GM21576 (cell line): ENCODE measurements around the gene MTURN.

ENCODE experiments used
- ATAC-seq: cut with Tn5 transposase; IDR thresholded peaks from one replicate; pipeline ENCODE4 v1.9.1; 2021; ENCODE audit warnings: mild to moderate bottlenecking, moderate library complexity; ENCODE audit not compliant: unreplicated experiment

Gene MTURN

GRCh38 chr7:30159163-30159562 is 24.4 kb downstream of the MTURN start:
- ATAC-seq: no peak

GRCh38 chr7:30159698-30160143 is 24.9 kb downstream of the MTURN start:
- ATAC-seq: no peak

DNA sequence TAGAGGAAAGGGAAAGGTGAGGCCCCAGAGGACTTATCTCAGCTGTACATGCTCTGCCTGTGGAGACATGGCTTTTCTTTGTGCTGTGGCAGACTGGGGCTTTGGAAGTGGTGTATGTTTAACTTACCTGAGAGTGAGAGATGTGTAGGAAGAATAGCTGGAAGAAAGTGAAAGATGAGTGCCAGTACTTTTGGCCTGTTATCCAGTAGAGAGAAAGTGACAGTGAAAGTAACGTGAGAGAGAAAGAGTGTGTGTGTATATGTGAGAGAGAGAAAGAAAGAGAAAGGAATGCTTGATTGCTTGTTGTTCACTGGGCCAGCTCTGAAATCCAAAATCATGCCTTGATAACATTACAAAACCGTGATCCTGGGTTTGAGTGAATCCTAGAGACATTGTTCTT is 25.5 kb downstream of the MTURN start:
- no peak for ATAC-seq

GRCh38 chr7:30162133-30162532 is 27.3 kb downstream of the MTURN start:
- ATAC-seq: no peak

GRCh38 chr7:30162622-30163124 is 27.9 kb downstream of the MTURN start:
- ATAC-seq: no peak

GRCh38 chr7:30163231-30163894 is 28.6 kb downstream of the MTURN start:
- ATAC-seq: no peak

- no peak for ATAC-seq
Measured at GRCh38 chr7:30164567-30164966, 29.8 kb downstream of the MTURN start.

DNA sequence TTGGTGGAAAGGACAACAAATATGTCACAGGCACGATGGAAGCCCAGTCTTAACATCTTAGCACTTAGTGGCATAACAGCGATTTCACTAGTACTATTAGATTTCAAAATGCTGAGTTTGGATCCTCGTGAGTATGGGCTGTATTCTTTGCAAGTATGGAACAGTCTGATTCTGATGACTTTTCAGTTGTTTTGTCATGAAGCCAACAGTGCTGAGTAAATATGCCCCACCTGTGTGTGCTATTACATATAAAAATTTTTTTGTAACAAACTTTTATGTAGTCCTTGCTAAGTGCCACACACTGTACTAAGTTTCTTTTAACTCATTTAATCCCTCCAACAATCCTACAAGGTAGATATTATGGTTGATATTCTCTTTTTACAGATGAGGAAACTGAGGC is 30.8 kb downstream of the MTURN start:
- no peak for ATAC-seq

DNA sequence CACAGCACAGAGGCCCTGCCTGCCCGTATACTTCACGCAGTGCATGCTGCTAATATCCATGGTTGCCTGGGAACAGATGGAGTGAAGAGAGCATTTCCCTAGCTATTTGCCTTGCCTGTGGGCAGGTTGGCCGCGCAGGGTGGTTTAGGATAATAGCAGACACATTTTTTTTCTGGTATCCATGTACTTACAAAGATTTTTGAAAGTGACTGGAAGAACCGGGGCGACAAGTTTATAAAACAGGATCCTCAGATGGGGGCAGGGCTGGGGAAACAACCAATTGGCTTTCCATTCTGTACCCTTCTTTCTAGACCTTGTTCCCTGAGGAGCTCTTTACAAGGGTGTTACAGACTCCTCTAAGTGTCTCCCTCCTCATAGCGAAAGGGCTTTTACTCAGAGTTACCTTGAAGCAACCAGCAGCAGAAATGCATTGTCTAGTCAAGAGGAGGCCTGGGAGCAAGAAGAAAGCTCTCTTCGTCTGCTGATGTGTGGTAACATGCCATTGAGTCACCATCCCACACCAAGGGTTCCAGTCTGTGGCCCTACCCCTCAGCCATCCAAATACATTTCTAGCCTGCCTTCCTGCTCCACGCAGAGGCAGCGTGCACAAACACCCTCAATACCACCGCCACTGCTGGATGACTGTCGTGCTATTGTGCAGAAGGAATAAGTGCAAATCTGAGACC is 31.5 kb downstream of the MTURN start:
- no peak for ATAC-seq

- no peak for ATAC-seq
Measured at GRCh38 chr7:30166841-30167235, 32.1 kb downstream of the MTURN start.

DNA sequence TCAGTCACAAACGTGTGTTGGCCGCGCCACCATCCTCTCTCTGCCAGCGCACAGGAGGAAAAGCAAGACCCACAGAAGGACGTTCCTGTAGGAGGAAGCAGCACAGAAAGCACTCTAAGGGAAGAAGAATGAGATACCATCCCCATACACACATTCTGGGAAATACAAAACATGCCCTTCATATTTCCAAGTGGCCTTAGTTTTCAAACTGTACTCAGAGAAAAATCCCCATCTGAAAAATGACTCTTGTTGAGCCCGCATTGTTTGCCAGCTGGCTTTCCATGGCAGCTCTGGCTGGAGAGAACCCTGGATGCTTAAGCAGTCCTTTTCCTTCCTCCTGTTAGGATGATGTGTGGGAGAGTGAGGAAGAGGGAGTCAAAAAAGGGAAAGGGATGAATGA is 33.1 kb downstream of the MTURN start:
- ATAC-seq: no peak

DNA sequence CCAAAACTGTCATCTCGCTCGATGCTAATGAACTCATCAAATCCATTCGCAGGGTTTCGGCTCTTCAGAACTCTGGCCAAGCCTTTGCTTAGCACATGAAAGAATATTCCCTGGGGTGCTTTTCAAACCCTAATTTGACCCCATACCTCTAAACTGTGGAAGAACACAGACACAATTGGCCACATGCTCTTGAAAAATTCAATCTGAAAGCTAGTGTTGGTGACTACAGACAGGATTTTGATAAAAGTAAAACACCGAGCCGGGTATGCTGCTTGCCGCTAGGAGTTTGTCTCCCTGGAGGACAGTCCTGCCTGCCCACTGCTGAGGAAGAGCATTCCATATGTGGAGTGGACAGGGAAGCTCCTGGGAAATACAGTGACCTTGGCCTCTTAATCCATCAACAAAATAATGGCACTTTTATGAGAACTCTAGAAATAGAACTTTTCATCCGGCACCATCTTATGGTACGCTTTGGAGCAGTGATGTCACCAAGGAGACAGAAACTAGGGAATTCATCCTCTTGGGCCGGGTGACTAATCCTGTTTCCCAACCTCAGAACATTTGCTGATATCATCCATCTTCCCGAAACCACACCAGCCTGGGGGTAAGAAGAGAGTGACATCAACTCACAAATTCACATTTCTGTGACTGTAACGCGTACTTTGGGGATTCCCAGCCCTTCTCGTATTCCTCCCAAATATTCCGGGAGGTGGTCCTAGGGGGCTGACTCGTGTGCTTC is 34.2 kb downstream of the MTURN start:
- no peak for ATAC-seq

GRCh38 chr7:30169579-30169978 is 34.8 kb downstream of the MTURN start:
- no peak for ATAC-seq

DNA sequence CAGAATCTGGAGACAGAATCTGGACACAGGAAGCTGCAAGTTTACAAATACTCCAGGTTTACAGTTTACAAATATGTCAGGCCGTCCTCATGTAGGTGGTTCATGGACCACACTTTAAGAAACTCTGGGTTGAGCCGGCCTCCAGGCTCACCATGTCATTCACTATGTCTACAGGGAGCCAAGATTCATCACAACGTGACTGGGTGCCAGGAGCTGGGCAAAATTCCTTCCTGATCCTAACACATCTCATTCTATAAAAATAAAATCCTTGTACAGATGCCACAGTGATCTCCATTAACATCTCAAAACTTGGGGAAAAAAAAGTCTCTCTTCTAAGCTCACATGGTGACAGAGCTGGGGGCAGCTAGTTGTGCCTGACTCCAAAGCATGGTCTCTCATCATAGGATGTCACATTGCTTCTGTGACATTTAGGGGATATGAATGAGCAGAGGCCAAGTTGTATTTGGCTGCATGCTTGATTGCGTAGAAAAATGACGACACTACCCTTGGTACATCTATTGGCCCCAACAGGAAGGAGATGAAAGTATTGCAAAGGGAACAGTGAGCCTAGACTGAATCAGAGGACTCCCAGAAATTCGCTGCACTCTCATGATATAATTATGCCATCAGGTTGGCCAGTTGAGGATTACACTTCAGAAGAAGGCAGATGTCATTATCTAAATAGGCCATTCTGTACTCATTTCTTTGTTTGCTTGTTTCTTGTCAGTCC is 35.9 kb downstream of the MTURN start:
- ATAC-seq: no peak

DNA sequence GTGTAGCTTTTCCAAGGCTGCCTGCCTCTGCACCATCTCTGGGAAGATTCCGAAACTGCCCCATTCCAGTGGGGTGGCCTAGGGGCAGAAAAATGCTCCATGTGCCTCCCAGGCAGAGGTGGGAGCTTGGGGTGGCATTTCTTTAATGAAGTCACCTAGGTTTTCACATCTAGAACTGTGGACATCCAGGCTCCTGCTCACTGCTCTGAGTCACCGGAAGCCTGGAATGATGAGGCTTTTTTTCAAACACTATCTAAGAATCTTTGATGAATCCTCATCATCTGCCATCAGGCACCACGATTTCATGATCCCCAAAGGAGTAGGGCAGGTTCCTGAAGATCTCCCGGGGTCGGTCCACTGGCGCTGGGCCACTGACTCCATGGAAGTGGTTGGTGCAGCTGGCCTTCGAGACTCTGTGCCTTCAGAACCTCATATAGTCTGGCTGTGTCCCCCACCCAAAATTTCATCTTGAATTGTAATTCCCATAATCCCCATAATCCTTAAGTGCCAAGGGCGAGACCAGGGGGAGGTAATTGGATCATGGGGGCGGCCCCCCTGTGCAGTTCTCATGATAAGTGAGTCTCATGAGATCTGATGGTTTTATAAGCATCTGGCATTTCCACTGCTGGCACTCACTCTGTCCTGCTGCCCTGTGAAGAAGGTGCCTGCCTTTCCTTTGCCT is 37.1 kb downstream of the MTURN start:
- no peak for ATAC-seq

DNA sequence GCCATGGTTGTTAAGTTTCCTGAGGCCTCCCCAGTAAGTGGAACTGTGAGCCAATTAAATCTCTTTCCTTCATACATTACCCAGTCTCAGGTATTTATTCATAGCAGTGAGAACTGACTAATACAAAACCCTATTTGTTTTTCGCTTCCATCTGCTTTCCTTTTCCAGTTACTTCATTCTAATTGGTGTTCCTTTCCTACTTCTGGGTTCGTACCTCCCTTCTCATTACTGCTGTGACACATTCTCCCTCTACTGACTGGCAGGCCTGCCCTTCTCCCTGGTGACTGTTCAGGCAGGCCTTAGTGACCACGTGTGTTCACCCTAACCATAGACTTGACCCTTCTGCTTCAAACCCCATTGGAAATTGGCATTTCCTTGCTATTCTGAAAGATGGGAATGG is 37.7 kb downstream of the MTURN start:
- no peak for ATAC-seq

GRCh38 chr7:30173058-30173897 is 38.5 kb downstream of the MTURN start:
- ATAC-seq: no peak

DNA sequence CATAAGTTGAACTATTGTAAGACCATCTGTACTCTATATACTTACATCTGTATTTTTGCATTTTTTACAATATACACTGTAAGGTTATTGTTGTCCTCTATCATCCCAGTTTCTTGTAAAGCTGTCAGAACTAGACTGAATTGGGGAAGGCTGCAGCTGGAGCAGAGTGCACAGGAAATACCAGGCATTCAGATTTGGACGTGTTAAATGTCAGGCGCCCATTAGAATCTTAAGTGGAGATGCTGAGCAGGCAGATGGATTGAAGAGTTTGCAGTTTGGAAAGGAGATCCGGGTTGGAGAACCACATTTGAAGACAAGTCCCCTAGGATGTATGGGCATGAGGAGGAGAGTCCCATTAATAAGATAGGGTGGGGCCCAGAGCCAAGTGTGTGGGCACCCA is 40.4 kb downstream of the MTURN start:
- ATAC-seq: no peak

GRCh38 chr7:30175636-30176147 is 40.9 kb downstream of the MTURN start:
- no peak for ATAC-seq
